C4-2B (cell line): Measurements from ENCODE around the gene MDK.

ENCODE experiments used
- H3K27ac ChIP-seq: fragments of 450-650 bp; 2 replicates; pipeline ENCODE4 v1.5.1; 2017
- CTCF ChIP-seq: fragments of 450-650 bp; conservative IDR thresholded peaks from 2 replicates; pipeline ENCODE4 v1.5.1; 2017; ENCODE audit warnings: mild to moderate bottlenecking
- ZFX ChIP-seq: fragments of 450-650 bp; IDR thresholded peaks from 2 replicates; pipeline ENCODE4 v1.6.1; 2017

MDK gene

DNA sequence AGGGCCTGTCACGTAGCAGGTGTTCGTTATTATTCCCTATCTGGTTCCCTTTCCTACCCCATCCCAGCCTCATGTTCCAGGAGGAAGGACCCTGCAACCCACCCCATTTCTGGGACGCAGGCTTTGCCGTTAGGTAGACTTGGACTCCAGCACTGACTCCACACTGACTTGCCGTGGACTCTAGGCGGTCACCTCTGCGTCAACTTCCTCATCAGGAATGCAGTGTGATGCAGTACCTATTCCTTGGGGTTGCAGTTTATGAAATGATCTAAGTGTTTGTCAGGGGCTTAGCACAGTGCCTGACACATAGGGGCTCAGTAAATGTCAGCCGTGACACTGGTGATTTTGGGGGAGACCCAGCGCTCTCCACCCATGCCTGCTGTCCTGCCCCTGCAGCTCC is 17.4 kb upstream of the MDK start:
- H3K27ac ChIP-seq: no peak overlapping the region
- no peak for TF ChIP-seq ZFX
- no peak for TF ChIP-seq CTCF

GRCh38 chr11:46364791-46365190 is 16.7 kb upstream of the MDK start:
- TF ChIP-seq ZFX: no peak
- no peak for TF ChIP-seq CTCF
- no peak overlapping the region for H3K27ac ChIP-seq

GRCh38 chr11:46366260-46366659 is 15.2 kb upstream of the MDK start:
- no peak for TF ChIP-seq CTCF
- TF ChIP-seq ZFX: no peak
- H3K27ac ChIP-seq: no peak overlapping the region

- TF ChIP-seq ZFX (no peak), CTCF (no peak)
- H3K27ac ChIP-seq: no peak overlapping the region
Observed at GRCh38 chr11:46366661-46367161, 14.8 kb upstream of the MDK start.

GRCh38 chr11:46367244-46367915 is 14.1 kb upstream of the MDK start:
- H3K27ac ChIP-seq: no peak overlapping the region
- no peak for TF ChIP-seq ZFX
- TF ChIP-seq CTCF: peak; percentile 91

DNA sequence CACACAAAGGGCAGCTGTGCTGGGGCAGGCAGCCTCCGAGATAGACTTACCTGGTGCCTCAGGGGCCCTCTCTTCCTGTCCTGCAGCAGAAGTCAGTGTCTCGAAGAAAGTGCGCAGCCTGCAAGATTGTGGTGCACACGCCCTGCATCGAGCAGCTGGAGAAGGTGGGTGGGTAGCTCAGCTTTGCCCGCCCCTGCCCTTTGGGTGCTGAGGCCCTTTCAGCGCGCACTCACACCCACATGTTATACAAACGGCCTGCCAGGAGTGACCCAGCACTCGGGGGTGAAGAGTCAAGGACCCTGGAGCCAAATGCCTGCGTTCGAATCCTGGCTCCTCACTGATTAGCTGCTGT is 13.6 kb upstream of the MDK start:
- no peak overlapping the region for H3K27ac ChIP-seq
- peak; percentile 68 for TF ChIP-seq CTCF
- TF ChIP-seq ZFX: no peak

DNA sequence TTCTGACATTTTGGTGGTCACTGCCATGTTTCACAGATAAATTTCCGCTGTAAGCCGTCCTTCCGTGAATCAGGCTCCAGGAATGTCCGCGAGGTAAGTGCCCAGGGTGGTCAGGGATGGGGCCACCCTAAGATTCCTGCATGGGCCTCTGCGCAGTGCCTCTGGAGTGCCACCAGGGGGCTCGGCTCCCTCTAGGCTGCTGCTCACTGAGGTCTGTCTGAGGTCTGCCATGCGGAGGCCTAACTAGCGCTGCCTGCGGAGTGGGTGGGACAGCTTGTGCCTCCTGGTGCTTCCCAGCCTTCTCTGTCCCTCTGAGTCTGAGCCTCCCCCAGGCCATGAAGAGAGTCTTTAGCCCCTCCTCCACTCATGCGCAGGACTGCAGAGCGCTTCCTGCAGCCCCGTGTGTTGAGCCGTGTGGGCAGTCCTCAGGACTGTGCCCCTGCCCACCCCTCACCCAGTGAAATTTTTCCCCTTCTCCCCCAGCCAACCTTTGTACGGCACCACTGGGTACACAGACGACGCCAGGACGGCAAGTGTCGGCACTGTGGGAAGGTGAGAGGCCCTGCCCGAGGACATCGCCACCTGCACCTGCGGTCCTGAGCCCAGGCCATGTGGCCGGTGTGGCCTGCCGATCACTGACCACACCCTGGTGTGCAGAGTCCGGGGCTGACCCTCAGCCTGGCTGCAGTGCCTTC is 11.9 kb upstream of the MDK start:
- TF ChIP-seq ZFX (no peak), CTCF (peak; percentile 95)
- H3K27ac ChIP-seq: no peak overlapping the region
